ENCODE measurements around the gene ATF6B.

ATF6B gene

GRCh38 chr6:32167154-32167760 is 39.2 kb upstream of the ATF6B start:
- DNase-seq = no peak
- no peak for TF ChIP-seq POLR2A (IDR thresholded peaks at IDR 0.05; ENCODE audit: low read length)
- TF ChIP-seq GATA1 (IDR thresholded peaks at IDR 0.05; ENCODE audit: low read depth, low read length) = no peak

- TF ChIP-seq POLR2A (IDR thresholded peaks at IDR 0.05; ENCODE audit: low read length) (no peak), GATA1 (IDR thresholded peaks at IDR 0.05; ENCODE audit: low read depth, low read length) (no peak)
- DNase-seq = no peak
These were observed 38.5 kb upstream of the ATF6B start for GRCh38 chr6:32166411-32167061.

- TF ChIP-seq POLR2A (IDR thresholded peaks at IDR 0.05; ENCODE audit: low read length) (no peak), GATA1 (IDR thresholded peaks at IDR 0.05; ENCODE audit: low read depth, low read length) (no peak)
- DNase-seq = no peak
These were observed 36.2 kb upstream of the ATF6B start, which contains the start of gene EGFL8 for GRCh38 chr6:32164295-32164694. EGFL8 (plus strand) TSS chr6:32164595; CDS start chr6:32166166, 1,571 bp downstream.

GRCh38 chr6:32163559-32164258 is 35.7 kb upstream of the ATF6B start:
- no peak for TF ChIP-seq POLR2A (IDR thresholded peaks at IDR 0.05; ENCODE audit: low read length)
- DNase-seq = no peak

- TF ChIP-seq POLR2A (IDR thresholded peaks at IDR 0.05; ENCODE audit: low read length) = no peak
- TF ChIP-seq GATA1 (IDR thresholded peaks at IDR 0.05; ENCODE audit: low read depth, low read length) = no peak
- no peak for DNase-seq
These were observed 30.0 kb upstream of the ATF6B start for GRCh38 chr6:32158052-32158451.

- no peak for DNase-seq
- TF ChIP-seq GATA1 (IDR thresholded peaks at IDR 0.05; ENCODE audit: low read depth, low read length) (no peak), POLR2A (IDR thresholded peaks at IDR 0.05; ENCODE audit: low read length) (no peak)
These were observed 28.8 kb upstream of the ATF6B start for GRCh38 chr6:32156891-32157290.

GRCh38 chr6:32154514-32155161 is 26.6 kb upstream of the ATF6B start:
- peak; percentile 76 for TF ChIP-seq POLR2A (IDR thresholded peaks at IDR 0.05; ENCODE audit: low read length)
- TF ChIP-seq GATA1 (IDR thresholded peaks at IDR 0.05; ENCODE audit: low read depth, low read length) = no peak

GRCh38 chr6:32153564-32154513 is 25.8 kb upstream of the ATF6B start, which contains the start of gene PPT2:
PPT2 (plus strand) TSS chr6:32154141; CDS start chr6:32154595, 454 bp downstream.
- DNase-seq = peak; percentile 89 to 95

More at GRCh38 chr6:32154514-32155161, 26.6 kb upstream of the ATF6B start:
- DNase-seq = peak in 1 of 2 experiments; percentile 90

GRCh38 chr6:32152769-32153563 is 24.9 kb upstream of the ATF6B start:
- peak; percentile 87 to 88 for DNase-seq

More at GRCh38 chr6:32153564-32154513, 25.8 kb upstream of the ATF6B start, which contains the start of gene PPT2:
- TF ChIP-seq GATA1 (IDR thresholded peaks at IDR 0.05; ENCODE audit: low read depth, low read length) (no peak), POLR2A (IDR thresholded peaks at IDR 0.05; ENCODE audit: low read length) (peak; percentile 85)

GRCh38 chr6:32151863-32152768 is 24.1 kb upstream of the ATF6B start, which contains the start of gene PRRT1:
PRRT1 (minus strand) TSS chr6:32151939; CDS start chr6:32151827, 112 bp downstream.
- TF ChIP-seq GATA1 (IDR thresholded peaks at IDR 0.05; ENCODE audit: low read depth, low read length) (no peak), POLR2A (IDR thresholded peaks at IDR 0.05; ENCODE audit: low read length) (no peak)
- DNase-seq = no peak

More at GRCh38 chr6:32152769-32153563, 24.9 kb upstream of the ATF6B start:
- no peak for TF ChIP-seq POLR2A (IDR thresholded peaks at IDR 0.05; ENCODE audit: low read length)
- TF ChIP-seq GATA1 (IDR thresholded peaks at IDR 0.05; ENCODE audit: low read depth, low read length) = no peak
